Activated CD4-positive, alpha-beta T cell treated with anti-CD3 and anti-CD28 coated beads, Interleukin-2, Interleukin-6, amounts not matched to agents 100 ng/mL and 50 ng/mL, durations not matched to agents 16 hours and 8 hours (primary cell): ENCODE results near the gene DPM1.
A peak's percentile ranks its signal among the peaks of the same experiment; 100 is the strongest.
"Not testable (repeated sequence)": the region's sequence is repeated elsewhere in the genome, so short reads cannot be mapped to it uniquely, and the experiment has no call there.

Experiments used
- DNase-seq: peaks from one replicate; pipeline ENCODE4 v3.0.0-alpha.2; 2020

Gene DPM1

GRCh38 chr20:50978533-50978932 lies 20.2 kb upstream of the DPM1 start:
- not testable (repeated sequence) for DNase-seq

- no peak for DNase-seq
Observed at GRCh38 chr20:50977066-50978021, 19.0 kb upstream of the DPM1 start.

- no peak for DNase-seq
Observed at GRCh38 chr20:50975701-50976330, 17.5 kb upstream of the DPM1 start.

- DNase-seq, result no peak
Observed at GRCh38 chr20:50969912-50970311, 11.6 kb upstream of the DPM1 start.

- DNase-seq, result no peak
Observed at GRCh38 chr20:50969435-50969834, 11.1 kb upstream of the DPM1 start.

GRCh38 chr20:50968289-50968688 lies 10.0 kb upstream of the DPM1 start:
- no peak for DNase-seq

- DNase-seq, result no peak
Observed at GRCh38 chr20:50967586-50967985, 9.3 kb upstream of the DPM1 start.

- no peak for DNase-seq
Observed at GRCh38 chr20:50959543-50960126, 1.3 kb upstream of the DPM1 start.

- peak; percentile 88 for DNase-seq
Observed at GRCh38 chr20:50958615-50959542, 547 bp upstream of the DPM1 start, which contains the start of gene MOCS3. TSS of gene MOCS3 (plus strand) at chr20:50958818. CDS start at chr20:50958843, 25 bp downstream.

GRCh38 chr20:50957276-50957675 lies 1.1 kb downstream of the DPM1 start:
- DNase-seq, result no peak

- DNase-seq, result peak; percentile 6
Observed at GRCh38 chr20:50953821-50954220, 4.5 kb downstream of the DPM1 start.

GRCh38 chr20:50953196-50953595 lies 5.1 kb downstream of the DPM1 start:
- peak; percentile 6 for DNase-seq

GRCh38 chr20:50948132-50948785 lies 10.1 kb downstream of the DPM1 start:
- no peak for DNase-seq

GRCh38 chr20:50943069-50943468 lies 15.3 kb downstream of the DPM1 start:
- no peak for DNase-seq

- no peak for DNase-seq
Observed at GRCh38 chr20:50933589-50933988, 24.7 kb downstream of the DPM1 start.

- no peak for DNase-seq
Observed at GRCh38 chr20:50932691-50933280, 25.5 kb downstream of the DPM1 start.

- no peak for DNase-seq
Observed at GRCh38 chr20:50932016-50932485, 26.3 kb downstream of the DPM1 start.

GRCh38 chr20:50931306-50932015 lies 26.9 kb downstream of the DPM1 start, which contains the start of gene ADNP:
TSS of gene ADNP (minus strand) at chr20:50931437. CDS start at chr20:50903996, 27,441 bp downstream.
- peak; percentile 92 for DNase-seq

GRCh38 chr20:50930976-50931305 lies 27.4 kb downstream of the DPM1 start:
- DNase-seq, result no peak

GRCh38 chr20:50930139-50930975 lies 28.0 kb downstream of the DPM1 start:
- peak; percentile 31 for DNase-seq
